ENCODE measurements around the gene ARHGEF17. TPM values are rescaled to one million over a fixed set of nuclear protein-coding genes. Genes with fewer than 3 reads are reported as not detected.

Gene ARHGEF17
- total and polyA plus RNA-seq, 5 donors from 2014 or later = 0.47 TPM; not detected in 4

DNA sequence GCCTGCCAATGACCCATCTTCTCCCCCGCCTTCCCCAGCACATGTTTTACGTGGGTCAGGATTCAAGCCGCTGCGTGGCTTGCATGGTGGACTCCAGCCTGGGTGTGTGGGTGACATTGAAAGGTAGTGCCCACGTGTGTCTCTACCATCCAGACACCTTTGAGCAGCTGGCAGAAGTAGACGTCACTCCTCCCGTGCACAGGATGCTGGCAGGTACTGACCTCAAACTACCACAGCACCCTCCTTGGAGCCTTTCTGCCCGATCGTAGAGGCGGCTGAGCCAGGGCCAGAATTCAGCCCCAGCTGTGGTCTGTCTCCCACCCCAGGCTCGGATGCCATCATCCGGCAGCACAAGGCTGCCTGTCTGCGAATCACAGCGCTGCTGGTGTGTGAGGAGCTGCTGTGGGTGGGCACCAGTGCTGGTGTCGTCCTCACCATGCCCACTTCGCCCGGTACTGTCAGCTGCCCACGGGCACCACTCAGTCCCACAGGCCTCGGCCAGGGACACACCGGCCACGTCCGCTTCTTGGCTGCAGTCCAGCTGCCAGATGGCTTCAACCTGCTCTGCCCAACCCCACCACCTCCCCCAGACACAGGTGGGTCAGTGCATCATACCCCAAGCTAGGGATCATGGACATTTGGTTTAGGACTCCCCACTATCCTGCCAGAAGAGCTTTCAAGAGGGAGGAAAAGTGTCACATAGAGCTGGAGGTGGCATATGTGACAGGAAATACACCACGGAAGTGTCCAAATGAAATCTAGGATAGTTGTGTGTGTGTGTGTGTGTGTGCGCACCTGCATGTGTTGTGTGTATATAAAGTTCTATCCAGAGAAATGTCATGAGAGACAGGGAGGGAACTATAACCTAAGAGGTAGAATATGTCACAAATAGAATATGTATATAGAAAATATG is 57.5 kb downstream of the ARHGEF17 start:
- ATAC-seq (ENCODE audit: low read depth in 2 of 2) (peak in 1 of 2 donors; percentile 8), DNase-seq (no peak)
- Mint-ChIP-seq H3K4me3 (peak overlapping the region in 3 of 4 donors; percentile 57 to 67 (median 64)), H3K36me3 (no peaks in the 10 kb centered on the region), H3K4me1 (peaks cover 6 to 45% (median 16%) of the 10 kb centered on the region in 4 donors), H3K9me3 (peaks cover 0 to 5% (median 0%) of the 10 kb centered on the region in 7 donors), H3K27me3 (no peaks in the 10 kb centered on the region), H3K27ac (peak overlapping the region; percentile 91 to 99 (median 96))
- Histone ChIP-seq H3K27me3 (ENCODE audit: control insufficient read depth, insufficient read depth, low read length) (no peaks in the 10 kb centered on the region), H3K27ac (ENCODE audit: insufficient read depth, low read length, poor library complexity, severe bottlenecking) (peak overlapping the region; percentile 81), H3K4me3 (ENCODE audit: low read depth, low read length) (peak overlapping the region; percentile 62), H3K9me3 (ENCODE audit: control insufficient read depth in 2 of 2, low read length in 2 of 2) (no peaks in the 10 kb centered on the region), H3K4me1 (ENCODE audit: control insufficient read depth, insufficient read depth, low read length, poor library complexity, severe bottlenecking) (peaks cover 30% of the 10 kb centered on the region), H3K36me3 (ENCODE audit: control insufficient read depth, insufficient read depth, low read length) (no peaks in the 10 kb centered on the region)

DNA sequence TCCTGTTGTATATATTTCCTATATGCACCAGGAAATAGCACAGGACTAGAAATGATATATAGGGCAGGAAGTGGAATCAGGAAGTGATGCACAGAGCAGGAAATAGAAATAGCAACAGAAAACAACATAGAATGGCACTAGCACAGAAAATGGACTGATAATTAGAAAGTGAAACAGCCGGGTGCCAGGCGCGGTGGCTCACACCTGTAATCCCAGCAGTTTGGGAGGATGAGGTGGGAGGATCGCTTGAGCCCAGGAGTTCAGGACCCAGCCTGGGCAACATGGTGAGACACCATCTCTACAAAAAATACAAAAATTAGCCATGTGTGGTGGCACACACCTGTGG is 58.2 kb downstream of the ARHGEF17 start:
- Histone ChIP-seq H3K9me3 (ENCODE audit: control insufficient read depth in 2 of 2, low read length in 2 of 2) (no peaks in the 10 kb centered on the region), H3K27me3 (ENCODE audit: control insufficient read depth, insufficient read depth, low read length) (no peaks in the 10 kb centered on the region), H3K27ac (ENCODE audit: insufficient read depth, low read length, poor library complexity, severe bottlenecking) (peak overlapping the region; percentile 81), H3K4me3 (ENCODE audit: low read depth, low read length) (peak overlapping the region; percentile 62), H3K36me3 (ENCODE audit: control insufficient read depth, insufficient read depth, low read length) (no peaks in the 10 kb centered on the region), H3K4me1 (ENCODE audit: control insufficient read depth, insufficient read depth, low read length, poor library complexity, severe bottlenecking) (peaks cover 30% of the 10 kb centered on the region)
- DNase-seq (peak in 2 of 3 donors; percentile 72 to 74), ATAC-seq (ENCODE audit: low read depth in 2 of 2) (peak; percentile 83 to 88)
- Mint-ChIP-seq H3K36me3 (no peaks in the 10 kb centered on the region), H3K4me1 (peaks cover 6 to 45% (median 16%) of the 10 kb centered on the region in 4 donors), H3K9me3 (peaks cover 0 to 4% (median 0%) of the 10 kb centered on the region in 7 donors), H3K27ac (peak overlapping the region; percentile 91 to 99 (median 96)), H3K27me3 (no peaks in the 10 kb centered on the region), H3K4me3 (peak overlapping the region in 3 of 4 donors; percentile 57 to 67 (median 64))

DNA sequence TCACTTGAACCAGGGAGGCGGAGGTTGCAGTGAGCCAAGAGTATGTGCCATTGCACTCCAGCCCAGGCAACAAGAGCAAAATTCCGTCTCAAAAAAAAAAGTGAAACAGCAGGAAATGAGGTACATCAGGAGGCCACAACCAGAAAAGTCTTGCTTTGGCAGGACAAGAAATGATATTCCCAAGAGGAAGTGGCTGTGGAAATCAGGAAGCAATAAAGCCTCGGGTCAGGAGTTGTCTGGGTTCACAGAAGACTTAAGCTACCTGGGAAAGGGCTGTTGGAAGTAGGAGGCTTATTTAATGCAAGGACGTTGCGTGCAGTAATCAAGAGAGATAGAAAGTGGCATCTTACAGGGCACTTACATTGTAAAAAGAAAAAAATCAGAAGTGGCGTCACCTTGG is 58.9 kb downstream of the ARHGEF17 start:
- no peaks in the 10 kb centered on the region for H3K27me3 Mint-ChIP-seq
- H3K9me3 Mint-ChIP-seq = peaks cover 0 to 2% (median 0%) of the 10 kb centered on the region in 7 donors
- peak overlapping the region; percentile 91 to 99 (median 96) for H3K27ac Mint-ChIP-seq
- Histone ChIP-seq H3K27me3 (ENCODE audit: control insufficient read depth, insufficient read depth, low read length) (no peaks in the 10 kb centered on the region), H3K9me3 (ENCODE audit: control insufficient read depth in 2 of 2, low read length in 2 of 2) (no peaks in the 10 kb centered on the region), H3K36me3 (ENCODE audit: control insufficient read depth, insufficient read depth, low read length) (no peaks in the 10 kb centered on the region), H3K27ac (ENCODE audit: insufficient read depth, low read length, poor library complexity, severe bottlenecking) (peak overlapping the region; percentile 81), H3K4me3 (ENCODE audit: low read depth, low read length) (no peak overlapping the region), H3K4me1 (ENCODE audit: control insufficient read depth, insufficient read depth, low read length, poor library complexity, severe bottlenecking) (peaks cover 30% of the 10 kb centered on the region)
- DNase-seq (no peak), ATAC-seq (ENCODE audit: low read depth in 2 of 2) (no peak)
- peaks cover 6 to 41% (median 15%) of the 10 kb centered on the region in 4 donors for H3K4me1 Mint-ChIP-seq
- H3K36me3 Mint-ChIP-seq = no peaks in the 10 kb centered on the region
- peak overlapping the region in 3 of 4 donors; percentile 54 to 71 (median 64) for H3K4me3 Mint-ChIP-seq

DNA sequence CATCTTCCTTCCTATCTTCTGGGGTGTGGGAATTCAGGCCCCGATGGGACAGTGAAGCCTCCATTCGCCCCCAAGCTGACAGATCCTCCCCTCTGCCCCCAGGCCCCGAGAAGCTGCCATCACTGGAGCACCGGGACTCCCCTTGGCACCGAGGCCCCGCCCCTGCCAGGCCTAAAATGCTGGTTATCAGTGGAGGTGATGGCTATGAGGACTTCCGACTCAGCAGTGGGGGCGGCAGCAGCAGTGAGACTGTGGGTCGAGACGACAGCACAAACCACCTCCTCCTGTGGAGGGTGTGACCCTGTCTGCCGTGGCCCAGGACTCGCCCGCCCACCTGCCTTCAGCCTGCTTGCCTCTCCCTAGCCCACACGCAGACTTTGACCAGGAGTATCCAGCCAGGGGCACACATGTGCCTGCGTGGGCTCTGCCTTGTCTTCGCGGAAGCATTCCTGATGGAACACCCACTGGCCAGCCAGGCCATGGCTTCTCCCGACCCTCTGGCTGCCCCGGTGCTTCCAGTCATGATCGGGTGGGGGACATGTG is 59.5 kb downstream of the ARHGEF17 start:
- H3K4me3 ChIP-seq (ENCODE audit: low read depth, low read length) = no peak overlapping the region
- H3K27me3 ChIP-seq (ENCODE audit: control insufficient read depth, insufficient read depth, low read length) = no peaks in the 10 kb centered on the region
- Mint-ChIP-seq H3K36me3 (no peaks in the 10 kb centered on the region), H3K4me1 (peaks cover 6 to 40% (median 15%) of the 10 kb centered on the region in 4 donors), H3K27me3 (no peaks in the 10 kb centered on the region), H3K27ac (peak overlapping the region; percentile 91 to 99 (median 96)), H3K9me3 (peaks cover 0 to 2% (median 0%) of the 10 kb centered on the region in 7 donors), H3K4me3 (peak overlapping the region in 2 of 4 donors; percentile 54 to 64)
- H3K27ac ChIP-seq (ENCODE audit: insufficient read depth, low read length, poor library complexity, severe bottlenecking) = peak overlapping the region; percentile 19
- DNase-seq (peak in 1 of 3 donors; percentile 15), ATAC-seq (ENCODE audit: low read depth in 2 of 2) (no peak)
- no peaks in the 10 kb centered on the region for H3K36me3 ChIP-seq (ENCODE audit: control insufficient read depth, insufficient read depth, low read length)
- peaks cover 30% of the 10 kb centered on the region for H3K4me1 ChIP-seq (ENCODE audit: control insufficient read depth, insufficient read depth, low read length, poor library complexity, severe bottlenecking)
- no peaks in the 10 kb centered on the region for H3K9me3 ChIP-seq (ENCODE audit: control insufficient read depth in 2 of 2, low read length in 2 of 2)

DNA sequence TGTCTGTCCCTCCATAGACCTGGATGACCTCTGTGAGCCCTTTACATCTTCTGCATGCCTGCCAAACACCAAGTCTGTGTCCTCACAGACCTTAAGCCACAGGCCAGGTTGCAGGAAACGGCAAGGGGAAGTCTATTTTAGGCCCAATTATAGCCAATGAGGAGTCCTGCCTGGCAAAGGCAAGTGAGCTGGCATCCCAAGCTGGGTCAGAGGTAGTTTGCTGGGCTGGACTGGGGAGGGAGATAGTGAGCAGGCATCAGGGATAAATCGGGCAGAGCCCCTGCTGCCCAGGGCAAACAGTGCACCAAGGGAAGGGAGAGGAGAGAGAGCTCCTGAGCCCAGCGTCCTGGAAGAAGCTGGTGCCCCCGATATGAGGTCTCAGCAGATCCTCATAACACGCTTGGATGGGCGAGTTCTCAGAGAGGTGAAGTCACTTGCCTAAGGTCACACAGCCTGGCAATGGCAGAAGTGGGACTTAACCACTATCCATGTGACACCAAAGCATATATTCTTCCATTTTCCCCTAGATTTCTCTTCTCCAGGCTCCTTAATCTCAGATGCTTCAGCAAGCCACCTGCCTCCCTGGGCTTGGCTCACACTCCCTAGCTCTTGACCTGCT is 64.4 kb downstream of the ARHGEF17 start:
- Histone ChIP-seq H3K27me3 (ENCODE audit: control insufficient read depth, insufficient read depth, low read length) (no peaks in the 10 kb centered on the region), H3K4me1 (ENCODE audit: control insufficient read depth, insufficient read depth, low read length, poor library complexity, severe bottlenecking) (peaks cover 26% of the 10 kb centered on the region), H3K9me3 (ENCODE audit: control insufficient read depth in 2 of 2, low read length in 2 of 2) (no peaks in the 10 kb centered on the region), H3K27ac (ENCODE audit: insufficient read depth, low read length, poor library complexity, severe bottlenecking) (no peak overlapping the region), H3K4me3 (ENCODE audit: low read depth, low read length) (no peak overlapping the region), H3K36me3 (ENCODE audit: control insufficient read depth, insufficient read depth, low read length) (no peaks in the 10 kb centered on the region)
- H3K27ac Mint-ChIP-seq = peak overlapping the region in 1 of 3 donors; percentile 73
- peaks cover 5 to 30% (median 12%) of the 10 kb centered on the region in 4 donors for H3K4me1 Mint-ChIP-seq
- H3K27me3 Mint-ChIP-seq = no peaks in the 10 kb centered on the region
- ATAC-seq (ENCODE audit: low read depth in 2 of 2) (no peak), DNase-seq (no peak)
- H3K36me3 Mint-ChIP-seq = no peaks in the 10 kb centered on the region
- no peaks in the 10 kb centered on the region for H3K9me3 Mint-ChIP-seq
- peak overlapping the region in 1 of 4 donors; percentile 41 for H3K4me3 Mint-ChIP-seq

DNA sequence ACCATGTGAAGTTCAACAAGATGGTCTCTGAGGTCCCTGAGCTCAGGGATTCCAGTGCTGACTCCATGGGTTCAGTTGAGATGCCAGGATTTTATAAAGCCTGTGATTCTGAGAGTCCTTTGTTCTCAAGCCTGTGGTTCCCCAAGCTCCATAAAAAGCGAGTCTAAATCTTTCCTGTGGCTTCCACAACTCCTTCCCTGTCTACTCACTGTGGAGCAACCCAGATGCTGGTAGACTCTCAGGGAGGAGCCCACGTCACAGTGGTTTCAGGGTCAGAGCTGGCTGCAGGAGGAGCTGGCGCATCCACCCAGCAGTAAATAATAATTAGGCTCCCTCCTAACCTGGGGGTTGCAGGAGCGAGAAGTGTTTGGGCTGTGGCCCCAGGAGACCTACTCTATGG is 66.1 kb downstream of the ARHGEF17 start:
- DNase-seq (no peak), ATAC-seq (ENCODE audit: low read depth in 2 of 2) (no peak)
- peaks cover 5 to 36% (median 26%) of the 10 kb centered on the region in 4 donors for H3K4me1 Mint-ChIP-seq
- Histone ChIP-seq H3K9me3 (ENCODE audit: control insufficient read depth in 2 of 2, low read length in 2 of 2) (no peaks in the 10 kb centered on the region), H3K27me3 (ENCODE audit: control insufficient read depth, insufficient read depth, low read length) (no peaks in the 10 kb centered on the region), H3K27ac (ENCODE audit: insufficient read depth, low read length, poor library complexity, severe bottlenecking) (no peak overlapping the region), H3K4me3 (ENCODE audit: low read depth, low read length) (no peak overlapping the region), H3K4me1 (ENCODE audit: control insufficient read depth, insufficient read depth, low read length, poor library complexity, severe bottlenecking) (peaks cover 19% of the 10 kb centered on the region), H3K36me3 (ENCODE audit: control insufficient read depth, insufficient read depth, low read length) (no peaks in the 10 kb centered on the region)
- H3K27me3 Mint-ChIP-seq = no peaks in the 10 kb centered on the region
- H3K27ac Mint-ChIP-seq = peak overlapping the region in 1 of 3 donors; percentile 69
- peak overlapping the region in 2 of 4 donors; percentile 47 to 49 for H3K4me3 Mint-ChIP-seq
- H3K36me3 Mint-ChIP-seq = no peaks in the 10 kb centered on the region
- H3K9me3 Mint-ChIP-seq = no peaks in the 10 kb centered on the region

DNA sequence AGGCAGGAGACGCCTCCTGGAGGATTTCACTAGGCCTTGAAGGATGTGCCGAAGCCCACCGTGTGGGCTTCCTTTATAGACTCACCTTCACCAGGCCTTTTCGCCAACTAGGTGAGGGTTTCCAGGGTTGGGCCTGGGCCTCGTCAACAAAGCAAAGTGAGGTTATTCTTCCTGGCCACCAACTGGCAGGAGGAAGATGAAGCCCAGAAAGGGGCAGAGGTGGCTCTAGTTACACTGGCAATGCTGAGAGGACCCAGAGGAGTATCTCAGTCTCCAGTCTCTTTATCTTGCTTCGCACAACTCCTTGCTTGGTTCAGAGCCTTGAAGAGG is 67.7 kb downstream of the ARHGEF17 start:
- Mint-ChIP-seq H3K9me3 (no peaks in the 10 kb centered on the region), H3K4me1 (peaks cover 5 to 45% (median 34%) of the 10 kb centered on the region in 4 donors), H3K27me3 (no peaks in the 10 kb centered on the region), H3K4me3 (peak overlapping the region; percentile 86 to 98 (median 91)), H3K27ac (peak overlapping the region in 2 of 3 donors; percentile 91 to 92), H3K36me3 (no peaks in the 10 kb centered on the region)
- no peaks in the 10 kb centered on the region for H3K36me3 ChIP-seq (ENCODE audit: control insufficient read depth, insufficient read depth, low read length)
- peak overlapping the region; percentile 91 for H3K27ac ChIP-seq (ENCODE audit: insufficient read depth, low read length, poor library complexity, severe bottlenecking)
- DNase-seq (no peak), ATAC-seq (ENCODE audit: low read depth in 2 of 2) (no peak)
- H3K27me3 ChIP-seq (ENCODE audit: control insufficient read depth, insufficient read depth, low read length) = no peaks in the 10 kb centered on the region
- peak overlapping the region; percentile 49 for H3K4me3 ChIP-seq (ENCODE audit: low read depth, low read length)
- no peaks in the 10 kb centered on the region for H3K9me3 ChIP-seq (ENCODE audit: control insufficient read depth in 2 of 2, low read length in 2 of 2)
- H3K4me1 ChIP-seq (ENCODE audit: control insufficient read depth, insufficient read depth, low read length, poor library complexity, severe bottlenecking) = peaks cover 19% of the 10 kb centered on the region
